DMS 273 treated with DMSO at 0.1 percent for 48 hours (cell line): ENCODE measurements around the gene DYRK4.
"Not testable (repeated sequence)": the region's sequence is repeated elsewhere in the genome, so short reads cannot be mapped to it uniquely, and the experiment has no call there.

Experiments used
- DNase-seq: peaks from one replicate; lab custom pipeline; 2025; lab: John Stamatoyannopoulos, UW

DYRK4 gene, protein sequence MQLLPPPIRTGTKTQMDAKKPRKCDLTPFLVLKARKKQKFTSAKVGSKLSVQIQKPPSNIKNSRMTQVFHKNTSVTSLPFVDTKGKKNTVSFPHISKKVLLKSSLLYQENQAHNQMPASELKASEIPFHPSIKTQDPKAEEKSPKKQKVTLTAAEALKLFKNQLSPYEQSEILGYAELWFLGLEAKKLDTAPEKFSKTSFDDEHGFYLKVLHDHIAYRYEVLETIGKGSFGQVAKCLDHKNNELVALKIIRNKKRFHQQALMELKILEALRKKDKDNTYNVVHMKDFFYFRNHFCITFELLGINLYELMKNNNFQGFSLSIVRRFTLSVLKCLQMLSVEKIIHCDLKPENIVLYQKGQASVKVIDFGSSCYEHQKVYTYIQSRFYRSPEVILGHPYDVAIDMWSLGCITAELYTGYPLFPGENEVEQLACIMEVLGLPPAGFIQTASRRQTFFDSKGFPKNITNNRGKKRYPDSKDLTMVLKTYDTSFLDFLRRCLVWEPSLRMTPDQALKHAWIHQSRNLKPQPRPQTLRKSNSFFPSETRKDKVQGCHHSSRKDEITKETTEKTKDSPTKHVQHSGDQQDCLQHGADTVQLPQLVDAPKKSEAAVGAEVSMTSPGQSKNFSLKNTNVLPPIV

DNA sequence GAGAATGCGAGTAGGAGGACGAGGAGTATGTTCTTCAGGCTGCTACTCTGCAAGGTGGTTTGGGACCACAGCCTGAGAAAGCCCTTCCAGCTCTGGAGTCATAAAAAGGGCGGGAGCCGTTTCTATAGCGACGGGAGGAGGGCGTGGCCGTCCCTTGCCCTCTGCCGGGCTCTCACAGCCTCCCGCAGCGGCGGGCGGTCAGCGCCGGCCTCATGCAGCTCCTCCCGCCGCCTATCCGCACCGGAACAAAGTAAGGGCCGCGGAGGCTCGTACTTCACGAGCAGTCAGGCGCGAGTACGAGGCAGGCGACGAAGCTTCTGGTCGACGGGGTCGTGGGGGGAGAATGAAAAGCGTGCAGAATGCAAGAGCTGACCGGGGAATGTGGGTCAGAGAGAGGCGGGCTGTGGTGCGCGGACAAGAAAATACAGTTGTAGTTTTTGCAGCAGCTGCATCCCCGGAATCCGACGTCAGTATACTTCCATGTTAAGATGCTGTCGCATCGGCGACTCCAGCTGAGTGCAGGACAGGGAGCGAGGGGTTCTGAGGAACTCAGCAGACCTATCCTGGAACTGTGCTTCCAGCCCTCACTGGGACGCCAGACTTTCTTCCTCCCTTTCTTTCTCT is at the start of gene DYRK4:
Gene DYRK4, plus strand, starts transcription at position 175 of the 624 bp plus-strand sequence. Its CDS starts 38 bp downstream, at position 213.
- DNase-seq = no peak

DNA sequence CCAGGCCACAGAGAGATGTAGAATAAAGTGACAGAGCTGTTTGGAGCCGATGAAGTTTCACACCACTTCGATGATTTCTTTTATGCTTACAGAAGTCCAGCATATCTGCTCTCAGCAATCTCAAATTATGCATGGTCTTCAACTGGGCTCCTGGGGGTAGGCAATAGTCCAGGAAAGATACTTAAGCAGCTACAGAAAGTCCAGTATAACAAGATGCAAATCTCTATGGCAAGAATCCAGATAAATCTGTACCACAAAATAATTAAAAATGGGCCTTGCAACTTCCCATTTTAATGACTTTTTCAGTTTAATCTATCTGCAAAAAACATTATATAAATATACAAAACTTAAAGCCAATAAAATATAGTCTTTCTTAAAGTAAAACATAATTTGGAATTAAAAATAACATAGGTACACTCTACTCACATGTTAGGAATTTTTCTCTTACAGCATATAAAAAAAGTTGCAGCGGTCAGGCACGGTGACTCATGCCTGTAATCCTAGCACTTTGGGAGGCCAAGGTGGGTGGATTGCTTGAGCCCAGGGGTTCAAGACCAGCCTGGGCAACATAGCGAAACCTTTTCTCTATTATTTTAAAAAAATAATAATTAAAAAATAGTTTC is 43.8 kb upstream of the DYRK4 start:
- DNase-seq = no peak

DNA sequence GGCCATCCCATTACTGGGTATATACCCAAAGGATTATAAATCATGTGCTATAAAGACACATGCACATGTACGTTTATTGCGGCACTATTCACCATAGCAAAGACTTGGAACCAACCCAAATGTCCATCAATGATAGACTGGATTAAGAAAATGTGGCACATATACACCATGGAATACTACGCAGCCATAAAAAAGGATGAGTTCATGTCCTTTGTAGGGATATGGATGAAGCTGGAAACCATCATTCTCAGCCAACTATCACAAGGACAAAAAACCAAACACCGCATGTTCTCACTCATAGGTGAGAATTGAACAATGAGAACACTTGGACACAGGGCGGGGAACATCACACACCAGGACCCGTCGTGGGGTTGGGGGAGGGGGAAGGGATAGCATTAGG is 38.6 kb upstream of the DYRK4 start:
- DNase-seq = not testable (repeated sequence)

DNA sequence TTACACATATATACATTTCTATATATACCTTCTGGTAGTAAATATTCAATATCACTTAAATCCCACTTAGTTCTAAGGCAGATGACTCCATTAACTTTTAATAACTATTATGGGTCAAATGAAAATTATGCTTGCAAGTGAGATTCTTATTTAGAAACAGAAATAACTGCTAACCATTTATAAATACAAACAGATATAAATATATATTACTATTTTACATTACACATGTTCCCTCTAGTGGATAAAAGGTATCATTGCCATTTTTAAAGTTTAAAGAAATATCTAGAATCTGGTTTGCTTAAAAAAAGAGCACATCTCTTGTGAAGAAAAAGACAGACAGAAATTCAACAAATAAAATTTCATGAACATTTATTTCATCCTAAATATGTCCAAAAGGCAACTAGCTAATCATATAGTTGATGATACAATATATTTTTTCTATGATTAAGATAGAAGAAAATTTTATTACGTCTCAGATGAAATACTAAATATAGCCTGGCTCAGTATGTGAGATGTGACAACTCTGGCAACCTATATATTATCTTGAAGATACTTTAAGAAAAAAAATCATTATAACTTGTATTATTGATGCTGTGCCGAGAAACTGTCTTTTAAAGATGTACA is 35.0 kb upstream of the DYRK4 start:
- DNase-seq = no peak

DNA sequence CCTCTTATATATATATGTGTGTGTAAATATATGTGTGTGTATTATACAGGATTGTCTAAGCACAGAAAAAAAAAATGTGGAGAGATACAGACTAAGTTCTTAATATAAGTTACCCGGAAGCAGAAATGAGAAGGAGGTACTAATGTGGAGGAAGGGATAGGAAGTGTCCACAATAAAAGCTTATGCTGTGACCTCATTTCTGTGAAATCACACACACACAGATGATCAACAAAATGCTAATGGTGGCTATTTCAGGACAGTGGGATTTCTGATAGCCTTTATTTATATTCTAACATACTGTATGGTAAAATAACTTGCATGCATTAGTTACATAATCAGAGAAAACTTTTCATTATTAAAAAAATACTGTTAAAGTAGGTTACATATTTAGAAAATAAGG is 31.8 kb upstream of the DYRK4 start:
- no peak for DNase-seq

DNA sequence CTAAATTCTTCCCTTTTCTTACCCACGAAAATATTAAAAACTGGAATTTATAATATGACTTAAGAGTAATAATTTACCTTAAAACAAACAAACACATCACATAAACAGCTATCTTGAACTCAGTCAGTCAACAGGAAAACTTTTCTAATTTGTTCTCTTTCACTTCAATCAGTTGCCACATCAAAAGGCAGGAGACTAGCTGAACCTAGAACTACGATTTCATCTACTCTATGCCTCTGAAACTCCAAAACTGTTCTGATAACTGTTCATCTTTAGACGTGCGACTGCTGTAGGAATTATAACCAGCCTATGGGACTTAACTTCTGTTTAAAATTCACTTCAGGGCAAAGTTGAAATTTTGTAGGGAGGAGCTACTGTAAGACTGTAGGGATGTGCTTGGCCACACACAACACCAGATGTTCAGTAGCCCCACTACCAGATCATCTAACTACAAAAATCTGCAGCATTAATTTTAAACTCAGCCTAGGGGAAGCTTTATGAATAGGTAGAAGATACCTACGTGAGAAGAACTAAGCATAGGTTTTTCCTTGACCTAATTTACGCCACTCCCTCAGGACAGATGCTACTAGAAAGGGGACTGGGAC is 30.9 kb upstream of the DYRK4 start:
- no peak for DNase-seq

DNA sequence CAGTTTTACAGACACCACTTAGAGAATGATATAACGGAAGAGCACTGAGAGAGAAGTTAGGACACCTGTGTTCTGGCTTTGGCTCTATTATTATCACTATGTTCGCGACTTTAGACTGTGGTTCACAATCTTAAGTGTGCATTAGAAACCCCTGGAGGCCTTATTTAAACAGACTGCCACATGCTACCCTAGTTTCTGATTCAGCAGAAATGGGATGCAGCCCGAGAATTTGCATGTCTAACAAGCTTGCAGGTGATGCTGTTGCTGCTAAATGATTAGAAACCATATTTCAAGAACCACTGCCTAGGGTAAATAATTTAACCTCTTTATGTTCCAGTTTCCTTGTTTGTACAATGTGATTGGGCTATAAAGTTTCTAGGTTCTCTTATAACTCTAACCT is 26.9 kb upstream of the DYRK4 start:
- DNase-seq = no peak

DNA sequence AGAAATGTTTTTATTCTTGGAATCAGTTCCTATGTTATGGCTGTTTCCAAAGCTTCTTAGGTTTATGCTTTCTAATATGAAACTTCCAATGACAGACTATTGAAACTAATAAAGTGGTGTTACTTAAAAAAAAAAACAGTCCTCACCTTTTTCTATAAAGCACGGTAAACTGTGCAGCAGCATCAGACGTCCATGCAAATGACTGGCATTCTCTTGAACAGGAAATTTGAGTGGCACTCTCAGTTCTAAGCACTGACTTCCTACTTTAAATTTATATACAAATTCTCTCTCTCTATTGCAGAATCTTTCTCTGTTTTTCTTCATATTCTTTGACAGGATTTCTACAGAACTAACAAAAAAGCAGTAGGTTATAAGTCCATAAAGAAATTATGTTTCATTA is 26.1 kb upstream of the DYRK4 start:
- no peak for DNase-seq

DNA sequence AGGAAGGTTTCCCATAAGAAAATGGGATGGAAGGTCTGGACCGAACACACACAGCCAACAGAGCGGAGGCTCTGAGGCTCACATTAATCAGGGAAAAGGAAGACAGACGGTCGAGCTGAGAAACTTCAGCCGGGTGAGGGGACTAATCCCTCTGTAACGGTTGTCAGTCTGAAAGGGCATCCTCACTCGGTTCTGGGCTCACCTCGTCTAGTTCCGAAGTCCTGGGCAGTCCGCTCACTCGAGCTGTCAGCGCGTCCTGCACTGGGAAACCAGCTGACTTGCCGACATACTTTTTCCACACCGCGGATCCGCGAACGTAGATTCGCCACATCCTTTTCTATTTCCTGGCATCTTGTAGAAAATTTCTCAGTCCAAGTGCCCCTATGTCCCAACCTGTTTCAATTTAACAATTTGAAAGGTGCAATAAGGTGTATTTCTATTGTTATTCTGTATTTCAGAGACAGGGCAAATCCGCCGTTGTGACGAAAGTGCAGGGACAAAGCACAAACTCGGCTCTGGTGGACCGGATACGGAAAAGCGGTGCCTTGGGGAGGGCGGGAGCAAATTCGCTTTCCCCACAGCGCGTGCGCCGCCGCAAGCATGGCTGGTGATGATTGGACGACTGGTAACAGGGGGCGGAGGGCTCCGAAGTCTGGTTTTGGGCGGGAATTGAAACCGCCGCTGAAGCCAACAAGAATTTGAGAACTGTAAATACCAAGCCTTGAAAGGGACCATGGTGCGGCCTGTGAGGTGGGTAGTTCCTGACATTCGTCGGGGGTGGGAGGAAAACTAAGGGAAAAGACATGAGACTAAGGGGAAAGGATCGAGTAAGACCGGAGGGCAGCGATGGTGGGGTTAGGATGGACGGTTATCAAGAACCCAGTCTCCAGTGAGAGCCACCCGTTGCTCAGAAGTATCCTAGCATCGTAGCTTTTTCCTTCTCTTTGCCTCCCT is 23.5 kb upstream of the DYRK4 start, which contains the start of gene RAD51AP1:
Gene RAD51AP1, plus strand, starts transcription at position 684 of the 954 bp plus-strand sequence. Its CDS starts 50 bp downstream, at position 734.
- DNase-seq = peak; percentile 73

DNA sequence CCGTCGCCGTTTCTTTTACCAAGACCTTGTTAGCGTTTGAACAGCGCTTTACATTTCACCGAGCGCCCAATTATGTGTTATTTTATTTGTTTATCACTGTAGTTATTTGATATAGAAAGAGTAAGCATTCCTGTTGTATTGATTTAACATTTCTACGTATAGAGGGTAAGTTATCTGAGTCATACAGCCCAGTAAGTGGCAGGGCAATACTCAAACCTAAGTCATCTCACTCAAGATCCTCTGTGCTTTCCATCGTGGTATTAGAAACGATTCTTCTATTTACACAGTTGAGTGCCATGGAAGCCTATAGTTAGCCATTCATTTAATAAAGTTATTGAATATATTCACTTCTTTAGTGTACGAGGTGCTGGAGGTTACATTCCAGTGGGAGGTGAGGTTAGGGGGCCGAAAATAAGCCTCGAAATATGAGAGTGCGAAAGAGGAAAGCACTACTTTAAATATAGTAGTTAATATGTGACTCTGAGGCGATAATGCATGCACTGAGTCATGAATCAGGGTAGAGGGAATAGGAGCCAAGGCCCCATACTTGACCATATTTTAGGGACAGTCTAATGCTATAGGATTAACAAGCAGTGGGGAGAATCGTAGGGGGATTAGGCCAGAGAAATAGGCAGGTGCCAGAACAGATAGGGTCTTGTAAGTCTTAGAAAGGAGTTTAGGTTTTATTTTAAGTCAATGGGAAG is 22.7 kb upstream of the DYRK4 start:
- no peak for DNase-seq

DNA sequence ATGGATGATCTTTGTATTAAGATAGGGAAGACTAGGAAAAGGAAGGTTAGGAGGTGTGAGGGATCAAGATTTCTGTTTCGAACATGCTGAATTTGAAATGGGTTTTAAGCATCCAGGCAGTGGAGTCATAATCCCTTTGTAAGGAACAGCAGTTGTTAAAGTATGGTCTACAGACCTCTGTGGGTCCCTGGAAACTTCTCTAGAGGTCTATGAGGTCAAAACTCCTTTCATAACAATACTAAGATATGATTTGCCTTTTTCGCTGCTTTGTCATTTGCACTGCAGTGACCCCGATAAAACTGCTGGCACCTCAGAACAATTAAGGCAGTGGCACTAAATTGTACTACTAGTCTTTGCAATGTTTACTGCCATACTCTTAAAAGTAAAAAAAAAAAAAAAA is 21.8 kb upstream of the DYRK4 start:
- DNase-seq = no peak

DNA sequence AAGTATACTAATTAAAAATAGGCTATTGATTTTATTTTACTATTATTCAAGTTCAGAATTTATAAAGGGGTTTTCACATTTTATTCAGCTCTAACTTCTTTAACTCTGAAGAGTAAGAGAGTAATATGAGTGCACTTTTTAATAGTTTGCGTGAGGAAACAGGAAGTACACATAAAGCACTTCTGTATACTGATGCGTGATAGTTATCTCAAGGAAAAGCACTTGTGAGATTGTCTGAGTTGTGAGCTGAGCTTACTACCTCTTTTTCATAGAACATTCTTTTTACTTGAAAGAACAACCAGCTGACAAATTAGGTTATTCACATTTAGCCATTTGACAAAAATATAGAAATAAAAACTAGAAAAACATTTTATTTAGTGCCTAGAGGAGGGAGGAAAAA is 21.4 kb upstream of the DYRK4 start:
- no peak for DNase-seq

DNA sequence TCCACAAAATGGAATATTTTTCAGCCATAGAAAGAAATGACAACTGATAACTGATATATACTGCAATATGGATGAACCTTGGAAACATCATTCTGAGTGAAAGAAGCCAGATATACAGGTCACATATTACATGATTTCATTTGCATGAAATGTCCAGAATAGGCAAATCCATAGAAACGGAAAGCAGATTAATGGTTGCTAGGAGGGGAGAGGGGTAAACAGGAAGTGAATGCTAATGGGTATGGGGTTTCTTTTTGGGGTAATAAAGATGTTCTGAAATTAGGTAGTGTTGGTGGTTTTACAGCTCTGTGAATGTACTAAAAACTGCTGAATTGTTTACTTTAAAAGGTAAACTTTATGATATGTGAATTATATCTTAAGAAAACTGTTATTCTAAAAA is 16.8 kb upstream of the DYRK4 start:
- DNase-seq = no peak

DNA sequence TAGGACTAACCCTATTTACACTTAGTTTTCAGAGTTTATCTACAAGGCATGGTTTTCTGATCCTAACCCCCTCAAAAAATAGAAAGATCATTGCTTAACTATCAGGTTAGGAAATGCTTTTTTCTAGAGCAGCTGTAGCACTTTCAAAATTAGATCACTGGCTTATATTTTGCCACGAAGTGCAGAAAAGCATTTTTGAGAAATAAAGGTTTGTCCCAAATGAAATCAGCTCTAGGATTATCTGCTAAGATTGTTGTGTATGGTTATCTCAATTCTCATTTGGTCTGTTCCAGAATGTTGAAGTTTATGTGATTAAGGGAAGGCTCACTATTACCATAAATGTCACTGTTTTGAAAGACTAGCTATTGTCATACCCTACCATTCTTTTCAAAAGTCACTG is 9.8 kb upstream of the DYRK4 start:
- no peak for DNase-seq

DNA sequence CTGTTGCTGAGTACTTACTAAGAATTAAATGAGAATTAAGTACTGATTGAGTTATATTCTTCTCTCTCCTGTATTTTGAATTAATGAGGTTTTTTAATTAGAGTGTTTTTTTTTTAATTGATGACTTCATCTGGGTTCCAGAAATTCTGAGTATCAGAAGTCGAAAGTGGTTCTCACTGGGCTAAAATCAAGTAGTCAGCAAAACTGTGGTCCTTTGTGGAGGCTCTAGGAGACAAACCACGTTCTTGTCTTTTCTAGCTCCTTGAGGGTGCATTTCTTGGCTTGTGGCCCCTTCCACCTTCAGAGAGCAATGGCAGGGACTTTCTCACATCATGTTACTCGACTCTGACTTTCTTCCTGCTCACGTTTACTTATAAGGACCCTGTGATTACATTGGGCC is 8.1 kb upstream of the DYRK4 start:
- no peak for DNase-seq

DNA sequence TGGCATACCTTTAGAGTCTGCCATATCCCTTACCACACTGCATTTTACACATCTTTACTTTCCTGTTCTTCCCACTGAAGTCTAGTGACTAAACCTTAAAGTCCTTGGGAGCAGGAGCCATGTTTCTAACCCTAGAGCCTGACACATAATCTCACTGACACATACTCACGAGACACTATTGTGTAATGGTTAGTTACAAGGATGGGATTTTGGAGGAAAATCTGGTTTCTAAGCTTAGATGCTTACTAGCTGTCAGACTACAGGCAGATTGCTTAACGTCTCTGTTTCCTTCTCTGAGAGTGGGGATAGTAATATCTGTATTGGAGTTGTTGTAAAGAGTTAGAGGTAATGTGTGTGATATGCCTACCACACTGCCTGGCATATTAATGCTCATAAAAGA is 6.2 kb upstream of the DYRK4 start:
- DNase-seq = no peak

DNA sequence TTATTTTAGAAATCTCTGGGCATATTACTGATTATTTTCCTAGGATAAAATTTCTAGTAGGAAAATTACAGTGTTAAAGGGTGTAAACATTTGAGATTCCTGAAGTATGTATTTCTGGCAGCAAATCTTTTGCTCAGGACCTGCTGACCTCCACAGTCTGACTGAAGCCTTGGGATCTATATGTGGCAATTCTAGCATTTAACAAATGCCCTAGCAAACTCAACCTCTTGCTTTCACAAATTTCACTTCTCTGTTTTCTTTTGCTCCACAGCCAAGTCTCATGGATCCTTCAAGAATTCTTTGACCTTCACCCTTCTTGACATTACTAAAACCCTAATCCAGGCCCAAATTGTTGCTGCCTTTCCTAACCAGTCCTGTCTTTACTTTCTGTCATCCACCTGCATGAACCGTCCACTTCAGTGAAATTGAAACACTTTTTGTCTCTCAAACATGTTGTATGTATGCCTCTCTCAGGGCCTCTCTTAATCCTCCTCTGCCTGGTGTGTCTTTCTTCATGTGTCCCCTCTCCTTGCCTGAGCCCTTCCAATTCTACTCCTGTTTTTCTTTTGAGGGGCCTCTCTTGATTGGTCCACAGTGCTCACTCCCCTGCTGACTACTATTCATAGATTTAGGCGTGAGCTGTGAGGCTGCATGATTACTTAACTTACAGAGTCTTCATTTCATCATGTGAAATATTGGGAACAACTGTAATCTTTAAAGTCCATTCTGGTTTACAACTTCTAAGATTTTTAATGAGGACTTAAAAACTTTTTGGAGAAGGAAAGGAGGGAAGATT is 5.1 kb upstream of the DYRK4 start:
- DNase-seq = no peak

DNA sequence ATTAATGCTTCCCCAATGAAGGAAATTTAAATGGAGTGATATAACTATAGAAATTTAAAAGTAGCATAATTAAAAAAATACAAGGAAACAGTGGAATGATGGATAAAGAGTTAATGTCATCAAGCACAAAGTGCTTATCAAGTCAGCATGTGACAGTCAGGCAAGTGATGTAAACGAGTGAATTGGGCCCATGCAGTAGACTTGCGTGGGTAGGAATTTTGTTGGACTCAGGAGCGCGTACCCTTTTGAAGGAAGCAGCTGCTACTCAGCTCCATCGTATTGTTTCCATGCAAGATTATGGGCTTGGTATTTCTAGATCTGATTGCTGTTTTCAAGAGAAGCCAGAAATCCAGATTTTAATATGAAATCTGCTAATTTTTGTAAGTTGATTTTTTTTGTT is 4.4 kb upstream of the DYRK4 start:
- no peak for DNase-seq

DNA sequence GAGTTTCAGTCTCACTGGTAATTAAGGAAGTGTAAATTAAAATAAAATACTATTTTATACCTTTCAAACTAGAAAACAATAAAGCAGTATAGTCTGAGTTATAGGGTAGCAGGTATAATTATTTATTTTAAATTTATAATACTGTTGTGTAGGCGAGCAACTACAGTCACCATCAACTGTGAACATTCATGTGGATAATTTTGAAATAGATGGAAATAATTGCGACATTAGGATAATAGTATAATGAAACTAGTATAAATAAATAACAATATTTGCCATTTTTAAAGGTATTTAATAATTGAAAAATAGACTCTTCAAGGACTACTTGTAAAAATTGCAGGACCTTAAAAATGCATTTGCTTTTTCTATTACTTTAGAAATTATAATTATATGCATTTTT is 3.8 kb upstream of the DYRK4 start:
- DNase-seq = no peak
